Activated CD4-positive, alpha-beta T cell treated with anti-CD3 and anti-CD28 coated beads for 1 hour (primary cell): Measurements from ENCODE around the gene KDM7A.

ENCODE experiments used
- DNase-seq: peaks from one replicate; pipeline ENCODE4 v3.0.0-alpha.2; 2020

The KDM7A gene

GRCh38 chr7:140081774-140082425, 94.9 kb downstream of the KDM7A start:
- no peak for DNase-seq

GRCh38 chr7:140080919-140081318, 95.9 kb downstream of the KDM7A start:
- no peak for DNase-seq

GRCh38 chr7:140079121-140079536, 97.7 kb downstream of the KDM7A start:
- no peak for DNase-seq

GRCh38 chr7:140078392-140078791, 98.4 kb downstream of the KDM7A start:
- no peak for DNase-seq

GRCh38 chr7:140074780-140075179, 102.0 kb downstream of the KDM7A start:
- no peak for DNase-seq

GRCh38 chr7:140070546-140070945, 106.2 kb downstream of the KDM7A start:
- no peak for DNase-seq

- no peak for DNase-seq
Observed at GRCh38 chr7:140069298-140069949, 107.4 kb downstream of the KDM7A start.

GRCh38 chr7:140068033-140068432, 108.8 kb downstream of the KDM7A start:
- no peak for DNase-seq

- DNase-seq: no peak
Observed at GRCh38 chr7:140067052-140067451, 109.7 kb downstream of the KDM7A start.

- DNase-seq: peak; percentile 85
Observed at GRCh38 chr7:140062528-140063299, 114.1 kb downstream of the KDM7A start, which contains the start of gene PARP12. TSS of gene PARP12 (minus strand) at chr7:140062951. CDS start at chr7:140062847, 104 bp downstream.

- peak; percentile 60 for DNase-seq
Observed at GRCh38 chr7:140062118-140062527, 114.7 kb downstream of the KDM7A start.

GRCh38 chr7:140061607-140061930, 115.2 kb downstream of the KDM7A start:
- no peak for DNase-seq

GRCh38 chr7:140060788-140061606, 115.8 kb downstream of the KDM7A start:
- no peak for DNase-seq

- DNase-seq: no peak
Observed at GRCh38 chr7:140060243-140060630, 116.5 kb downstream of the KDM7A start.

GRCh38 chr7:140059273-140060242, 117.2 kb downstream of the KDM7A start:
- DNase-seq: peak; percentile 43

GRCh38 chr7:140058517-140058916, 118.3 kb downstream of the KDM7A start:
- no peak for DNase-seq

- no peak for DNase-seq
Observed at GRCh38 chr7:140057143-140057535, 119.6 kb downstream of the KDM7A start.

- no peak for DNase-seq
Observed at GRCh38 chr7:140056431-140057142, 120.2 kb downstream of the KDM7A start.

- no peak for DNase-seq
Observed at GRCh38 chr7:140055833-140056232, 121.0 kb downstream of the KDM7A start.

- no peak for DNase-seq
Observed at GRCh38 chr7:140054751-140055150, 122.0 kb downstream of the KDM7A start.
